Kidney epithelial cell (primary cell): Measurements from ENCODE around the gene ASIC5. TPM values are rescaled to one million over a fixed set of nuclear protein-coding genes. Genes with fewer than 3 reads are reported as not detected.
"Not testable (repeated sequence)": the region's sequence is repeated elsewhere in the genome, so short reads cannot be mapped to it uniquely, and the experiment has no call there.

Source experiments
- DNase-seq: peaks from one replicate; pipeline ENCODE4 v3.0.0-alpha.2; 2010; ENCODE audit warnings: low read depth
- H3K27me3 ChIP-seq: 2 replicates; pipeline ENCODE4 v1.6.0; 2011; ENCODE audit warnings: low read length; ENCODE audit not compliant: control insufficient read depth, insufficient read depth
- H3K36me3 ChIP-seq: 2 replicates; pipeline ENCODE4 v1.5.1; 2011; ENCODE audit warnings: low read length; ENCODE audit not compliant: control insufficient read depth, insufficient read depth
- H3K4me3 ChIP-seq: 2 replicates; pipeline ENCODE4 v1.5.1; 2011; ENCODE audit warnings: low read depth, mild to moderate bottlenecking, control low read depth, low read length
- CTCF ChIP-seq: IDR thresholded peaks from 2 replicates; pipeline ENCODE4 v1.5.1; 2011; ENCODE audit warnings: mild to moderate bottlenecking, moderate library complexity, low read length, control low read depth, inconsistent platforms; ENCODE audit not compliant: insufficient read depth, poor library complexity, severe bottlenecking
- total RNA-seq: library from RNA; depleted of rRNA; stranded (reverse); fragments of >200 nt; gene quantifications from 2 replicates; pipeline ENCODE4 v1.2.3, GENCODE V29; 2015

ASIC5 gene
- total RNA-seq, 1 donor from 2014 or later = not detected

- H3K36me3 ChIP-seq = no peaks in the 10 kb centered on the region
- H3K27me3 ChIP-seq = no peaks in the 10 kb centered on the region
- no peak overlapping the region for H3K4me3 ChIP-seq
- TF ChIP-seq CTCF = no peak
- DNase-seq = peak; percentile 60
These were observed 40.6 kb upstream of the ASIC5 start for GRCh38 chr4:155906554-155907247.

GRCh38 chr4:155904331-155904730 is 38.3 kb upstream of the ASIC5 start:
- no peak overlapping the region for H3K4me3 ChIP-seq
- no peak for TF ChIP-seq CTCF

GRCh38 chr4:155903453-155903852 is 37.4 kb upstream of the ASIC5 start, which contains the start of gene TDO2:
TDO2 (plus strand) TSS chr4:155903696; CDS start chr4:155903759, 63 bp downstream.
- Histone ChIP-seq H3K27me3 (no peaks in the 10 kb centered on the region), H3K36me3 (no peaks in the 10 kb centered on the region), H3K4me3 (no peak within 1 kb of the TSS)
- DNase-seq = no peak
- no peak for TF ChIP-seq CTCF

More at GRCh38 chr4:155904331-155904730, 38.3 kb upstream of the ASIC5 start:
- H3K36me3 ChIP-seq = no peaks in the 10 kb centered on the region
- no peak for DNase-seq
- no peaks in the 10 kb centered on the region for H3K27me3 ChIP-seq

- no peak for TF ChIP-seq CTCF
- Histone ChIP-seq H3K27me3 (no peaks in the 10 kb centered on the region), H3K4me3 (no peak overlapping the region), H3K36me3 (no peaks in the 10 kb centered on the region)
- DNase-seq = no peak
These were observed 34.9 kb upstream of the ASIC5 start for GRCh38 chr4:155901013-155901412.

GRCh38 chr4:155900381-155900780 is 34.3 kb upstream of the ASIC5 start:
- Histone ChIP-seq H3K27me3 (no peaks in the 10 kb centered on the region), H3K36me3 (no peaks in the 10 kb centered on the region), H3K4me3 (no peak overlapping the region)
- TF ChIP-seq CTCF = no peak
- peak; percentile 38 for DNase-seq

GRCh38 chr4:155899891-155900290 is 33.8 kb upstream of the ASIC5 start:
- no peaks in the 10 kb centered on the region for H3K36me3 ChIP-seq

GRCh38 chr4:155898371-155898770 is 32.3 kb upstream of the ASIC5 start:
- not testable (repeated sequence) for H3K27me3 ChIP-seq, H3K36me3 ChIP-seq, DNase-seq, H3K4me3 ChIP-seq

More at GRCh38 chr4:155899891-155900290, 33.8 kb upstream of the ASIC5 start:
- no peak for DNase-seq
- H3K27me3 ChIP-seq = no peaks in the 10 kb centered on the region
- TF ChIP-seq CTCF = no peak
- no peak overlapping the region for H3K4me3 ChIP-seq
